Parathyroid adenoma (tissue), 2 donors: ENCODE measurements around the gene FST.

Source experiments
- H2AFZ ChIP-seq: fragments of 300-600 bp; sonication (generic); one replicate; pipeline ENCODE4 v1.7.0; 2017; ENCODE audit warnings: antibody characterized with exemption, mild to moderate bottlenecking
- H3K27ac ChIP-seq: fragments of 300-600 bp; sonication (generic); one replicate; pipeline ENCODE4 v1.7.0; 2017
- H3K27me3 ChIP-seq: fragments of 300-600 bp; sonication (generic); one replicate; pipeline ENCODE4 v1.7.0; 2017; ENCODE audit warnings: low read length; ENCODE audit not compliant: control insufficient read depth, insufficient read depth
- H3K36me3 ChIP-seq: fragments of 300-600 bp; sonication (generic); one replicate; pipeline ENCODE4 v1.7.0; 2017; ENCODE audit warnings: low read length; ENCODE audit not compliant: control insufficient read depth, insufficient read depth
- H3K4me1 ChIP-seq: fragments of 300-600 bp; sonication (generic); one replicate; pipeline ENCODE4 v1.7.0; 2017; ENCODE audit warnings: control low read depth
- H3K4me2 ChIP-seq: fragments of 300-600 bp; sonication (generic); one replicate; pipeline ENCODE4 v1.7.0; 2017; ENCODE audit warnings: low read length
- H3K4me3 ChIP-seq: fragments of 300-600 bp; sonication (generic); one replicate; pipeline ENCODE4 v1.7.0; 2017; ENCODE audit warnings: low read depth, low read length
- H3K79me2 ChIP-seq: fragments of 300-600 bp; sonication (generic); one replicate; pipeline ENCODE4 v1.7.0; 2017; ENCODE audit warnings: control low read depth
- H3K9ac ChIP-seq: fragments of 300-600 bp; sonication (generic); one replicate; pipeline ENCODE4 v1.7.0; 2017; ENCODE audit warnings: mild to moderate bottlenecking
- H3K9me3 ChIP-seq: fragments of 300-600 bp; sonication (generic); one replicate; pipeline ENCODE4 v1.7.0; 2017; ENCODE audit warnings: low read length; ENCODE audit not compliant: control insufficient read depth
- TF ChIP-seq, protein P1 (sequence below): fragments of 300-600 bp; sonication (generic); IDR thresholded peaks from one replicate; pipeline ENCODE4 v1.7.0; 2017; ENCODE audit warnings: antibody characterized with exemption, mild to moderate bottlenecking
- donor health status: primary hyperparathyroidism.

The FST gene

DNA sequence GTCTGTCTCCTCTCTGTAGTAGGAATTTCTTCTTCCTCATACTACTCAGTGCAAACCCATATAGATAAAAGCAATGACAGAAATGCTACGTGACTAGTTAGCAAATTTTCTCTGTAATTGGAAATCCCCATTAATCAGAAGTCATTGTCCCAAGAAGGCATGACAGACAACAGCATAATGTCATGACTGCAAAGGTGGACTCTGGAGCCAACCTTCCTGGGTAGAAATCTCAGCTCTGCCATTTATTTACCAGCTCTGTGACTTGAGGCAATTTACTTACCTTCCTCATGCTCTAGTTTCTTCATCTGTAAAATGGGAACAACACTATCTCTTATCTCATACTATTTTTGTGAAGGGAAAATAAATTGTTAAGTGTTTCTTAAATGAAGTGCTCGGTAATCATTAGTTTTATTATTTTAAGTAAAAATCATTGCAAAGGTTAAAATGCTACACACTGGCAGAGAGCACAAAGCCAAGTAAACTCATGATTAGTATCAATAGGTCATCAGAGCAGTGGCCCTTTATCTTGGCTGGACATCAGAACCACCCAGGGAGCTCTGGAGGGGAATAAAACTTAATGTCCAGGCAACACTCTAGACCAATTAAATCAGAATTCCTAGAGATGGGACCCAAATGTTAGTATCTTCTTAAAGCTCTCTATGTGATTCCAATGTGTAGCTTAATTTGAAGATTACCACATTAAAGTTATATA lies 43.8 kb upstream of the FST start:
- no peak overlapping the region for H3K4me2 ChIP-seq
- H3K4me3 ChIP-seq, result no peak overlapping the region
- no peak overlapping the region for H3K9ac ChIP-seq
- no peaks in the 10 kb centered on the region for H3K4me1 ChIP-seq
- H3K27me3 ChIP-seq, result no peaks in the 10 kb centered on the region
- no peak overlapping the region for H2AFZ ChIP-seq
- no peak overlapping the region for H3K27ac ChIP-seq
- H3K9me3 ChIP-seq, result no peaks in the 10 kb centered on the region
- TF ChIP-seq, protein P1, sequence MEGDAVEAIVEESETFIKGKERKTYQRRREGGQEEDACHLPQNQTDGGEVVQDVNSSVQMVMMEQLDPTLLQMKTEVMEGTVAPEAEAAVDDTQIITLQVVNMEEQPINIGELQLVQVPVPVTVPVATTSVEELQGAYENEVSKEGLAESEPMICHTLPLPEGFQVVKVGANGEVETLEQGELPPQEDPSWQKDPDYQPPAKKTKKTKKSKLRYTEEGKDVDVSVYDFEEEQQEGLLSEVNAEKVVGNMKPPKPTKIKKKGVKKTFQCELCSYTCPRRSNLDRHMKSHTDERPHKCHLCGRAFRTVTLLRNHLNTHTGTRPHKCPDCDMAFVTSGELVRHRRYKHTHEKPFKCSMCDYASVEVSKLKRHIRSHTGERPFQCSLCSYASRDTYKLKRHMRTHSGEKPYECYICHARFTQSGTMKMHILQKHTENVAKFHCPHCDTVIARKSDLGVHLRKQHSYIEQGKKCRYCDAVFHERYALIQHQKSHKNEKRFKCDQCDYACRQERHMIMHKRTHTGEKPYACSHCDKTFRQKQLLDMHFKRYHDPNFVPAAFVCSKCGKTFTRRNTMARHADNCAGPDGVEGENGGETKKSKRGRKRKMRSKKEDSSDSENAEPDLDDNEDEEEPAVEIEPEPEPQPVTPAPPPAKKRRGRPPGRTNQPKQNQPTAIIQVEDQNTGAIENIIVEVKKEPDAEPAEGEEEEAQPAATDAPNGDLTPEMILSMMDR, result no peak
- no peaks in the 10 kb centered on the region for H3K79me2 ChIP-seq
- H3K36me3 ChIP-seq, result no peaks in the 10 kb centered on the region

DNA sequence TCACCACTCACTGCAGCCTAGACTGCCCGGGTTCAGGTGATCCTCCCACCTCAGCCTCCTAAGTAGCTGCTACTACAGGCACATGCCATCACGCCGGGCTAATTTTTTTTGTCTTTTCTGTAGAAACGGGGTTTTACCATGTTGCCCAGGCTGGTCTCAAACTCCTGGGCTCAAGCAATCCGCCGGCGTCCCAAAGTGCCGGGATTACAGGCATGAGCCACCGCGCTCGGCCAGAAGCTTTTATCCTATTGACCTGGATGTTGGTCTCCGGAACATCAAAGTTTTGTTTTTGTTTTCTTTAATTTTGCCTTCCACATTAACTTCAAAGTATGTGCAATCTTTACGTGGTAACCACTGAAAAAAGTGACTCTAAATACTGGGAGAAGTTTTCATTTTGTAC lies 42.4 kb upstream of the FST start:
- no peaks in the 10 kb centered on the region for H3K4me1 ChIP-seq
- no peak overlapping the region for H3K9ac ChIP-seq
- H3K27me3 ChIP-seq, result no peaks in the 10 kb centered on the region
- H3K4me2 ChIP-seq, result no peak overlapping the region
- no peaks in the 10 kb centered on the region for H3K36me3 ChIP-seq
- TF ChIP-seq, protein P1, result no peak
- no peak overlapping the region for H3K4me3 ChIP-seq
- H3K27ac ChIP-seq, result no peak overlapping the region
- no peak overlapping the region for H2AFZ ChIP-seq
- H3K9me3 ChIP-seq, result no peaks in the 10 kb centered on the region
- H3K79me2 ChIP-seq, result no peaks in the 10 kb centered on the region

DNA sequence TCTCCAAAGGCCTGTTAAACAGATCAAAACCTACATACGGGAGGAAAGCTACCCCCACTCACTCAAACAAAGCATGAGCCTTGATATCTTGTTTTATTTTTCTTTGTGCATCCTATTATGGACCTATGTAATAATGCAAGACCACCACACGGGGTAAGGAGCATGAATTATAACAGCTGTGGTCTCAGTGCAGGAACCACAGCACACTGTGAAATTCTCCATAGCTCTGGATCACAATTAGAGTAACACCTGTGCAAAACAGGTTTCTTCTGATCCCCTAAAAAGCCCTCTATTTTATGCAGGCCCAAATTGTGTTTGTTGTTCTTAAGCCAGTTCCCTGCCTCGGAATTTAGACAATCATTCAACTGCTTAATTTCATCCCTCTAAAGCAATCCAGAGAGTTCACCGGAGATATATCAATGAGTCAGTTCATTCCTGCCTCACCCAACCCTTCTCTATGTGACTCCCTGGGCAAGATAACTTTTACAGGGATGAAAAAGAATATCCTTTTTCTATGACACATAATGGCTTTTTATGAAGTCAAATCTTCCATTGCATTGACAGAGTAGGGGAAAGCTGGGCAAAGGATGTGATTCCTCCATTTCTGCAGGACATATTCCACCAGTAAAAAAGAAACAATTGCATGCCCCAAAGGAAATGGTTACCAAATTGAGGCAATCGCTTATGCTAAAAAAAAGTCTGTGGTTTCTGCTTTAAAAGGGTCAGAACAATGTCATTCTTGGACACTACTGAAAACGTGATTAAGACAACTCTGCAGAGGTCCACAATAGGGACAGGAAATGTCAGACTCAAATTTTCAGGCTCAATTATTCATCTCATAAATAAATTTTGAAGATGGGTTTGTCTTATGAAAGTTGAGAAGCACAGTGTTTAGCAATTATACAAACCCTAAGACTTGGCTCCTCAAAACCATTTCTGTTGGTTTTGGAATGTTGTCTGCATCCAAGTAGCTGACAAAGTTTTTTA lies 41.6 kb upstream of the FST start:
- Histone ChIP-seq H2AFZ (no peak overlapping the region), H3K79me2 (no peaks in the 10 kb centered on the region), H3K4me2 (no peak overlapping the region), H3K27me3 (no peaks in the 10 kb centered on the region), H3K4me1 (no peaks in the 10 kb centered on the region), H3K4me3 (no peak overlapping the region), H3K9ac (no peak overlapping the region), H3K36me3 (no peaks in the 10 kb centered on the region), H3K9me3 (no peaks in the 10 kb centered on the region), H3K27ac (no peak overlapping the region)
- TF ChIP-seq, protein P1, result no peak

DNA sequence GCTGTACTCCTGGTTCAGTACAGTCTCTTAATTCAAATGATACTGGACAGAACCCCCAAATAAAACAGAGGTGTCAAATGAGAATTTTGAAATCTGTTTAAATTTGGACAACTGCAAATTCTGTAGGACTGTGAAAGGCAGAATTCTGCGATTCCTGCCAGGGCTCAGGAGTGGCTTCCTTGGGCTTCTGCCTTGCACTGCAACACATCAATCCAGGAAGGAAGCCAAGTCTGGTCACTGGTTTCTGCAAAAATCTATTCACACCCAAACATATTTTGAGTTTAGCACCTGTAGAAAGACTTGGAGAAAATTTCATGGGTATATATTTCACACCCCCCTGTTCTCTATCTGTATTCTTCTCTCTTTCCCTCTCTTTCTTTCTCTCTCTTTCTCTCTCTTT lies 37.5 kb upstream of the FST start:
- H3K79me2 ChIP-seq, result no peaks in the 10 kb centered on the region

More for the DNA sequence above, 37.5 kb upstream of the FST start:
- H3K27ac ChIP-seq, result no peak overlapping the region
- H3K36me3 ChIP-seq, result no peaks in the 10 kb centered on the region
- no peak overlapping the region for H3K9ac ChIP-seq
- H2AFZ ChIP-seq, result no peak overlapping the region
- TF ChIP-seq, protein P1, result no peak
- no peak overlapping the region for H3K4me2 ChIP-seq
- no peaks in the 10 kb centered on the region for H3K9me3 ChIP-seq
- no peak overlapping the region for H3K4me3 ChIP-seq
- no peaks in the 10 kb centered on the region for H3K27me3 ChIP-seq
- no peaks in the 10 kb centered on the region for H3K4me1 ChIP-seq
